ENCODE data around the gene DACT1. TPM values are rescaled to one million over a fixed set of nuclear protein-coding genes. Genes with fewer than 3 reads are reported as not detected.

The DACT1 gene
- total RNA-seq, 2 experiments from 2014 or later: 1.2 TPM

- Mint-ChIP-seq H3K9me3 (no peaks in the 10 kb centered on the region), H3K4me3 (no peak overlapping the region), H3K4me1 (no peaks in the 10 kb centered on the region), H3K27ac (no peak overlapping the region), H3K27me3 (peaks cover under 1% of the 10 kb centered on the region), H3K36me3 (ENCODE audit: low read depth) (no peaks in the 10 kb centered on the region)
- ChIA-PET POLR2A (no interaction called here), CTCF (no interaction called here)
- no peak for DNase-seq
Measured at GRCh38 chr14:58677996-58678395, 40.2 kb downstream of the DACT1 start.

GRCh38 chr14:58680698-58681097 lies 42.9 kb downstream of the DACT1 start:
- ChIA-PET CTCF (interaction anchor here (0.6 kb wide), 1 partner anchor 9 kb away, joined by 3 read pairs; no protein-coding TSS in a partner anchor), POLR2A (no interaction called here)
- DNase-seq: no peak
- Mint-ChIP-seq H3K9me3 (no peaks in the 10 kb centered on the region), H3K4me1 (no peaks in the 10 kb centered on the region), H3K27me3 (no peaks in the 10 kb centered on the region), H3K4me3 (no peak overlapping the region), H3K36me3 (ENCODE audit: low read depth) (no peaks in the 10 kb centered on the region), H3K27ac (no peak overlapping the region)

- H3K36me3 Mint-ChIP-seq (ENCODE audit: low read depth): no peaks in the 10 kb centered on the region
- H3K4me3 Mint-ChIP-seq: no peak overlapping the region
- ChIA-PET CTCF (no interaction called here), POLR2A (no interaction called here)
- no peaks in the 10 kb centered on the region for H3K9me3 Mint-ChIP-seq
- H3K27me3 Mint-ChIP-seq: no peaks in the 10 kb centered on the region
- no peak for DNase-seq
- no peak overlapping the region for H3K27ac Mint-ChIP-seq
- H3K4me1 Mint-ChIP-seq: no peaks in the 10 kb centered on the region
Measured at GRCh38 chr14:58687232-58687795, 49.6 kb downstream of the DACT1 start.

GRCh38 chr14:58690801-58691516 lies 53.2 kb downstream of the DACT1 start:
- Mint-ChIP-seq H3K36me3 (ENCODE audit: low read depth) (no peaks in the 10 kb centered on the region), H3K27me3 (no peaks in the 10 kb centered on the region), H3K4me1 (no peaks in the 10 kb centered on the region), H3K27ac (no peak overlapping the region), H3K4me3 (no peak overlapping the region), H3K9me3 (no peaks in the 10 kb centered on the region)
- ChIA-PET POLR2A (no interaction called here), CTCF (no interaction called here)
- no peak for DNase-seq

GRCh38 chr14:58693048-58693447 lies 55.3 kb downstream of the DACT1 start:
- Mint-ChIP-seq H3K4me3 (no peak overlapping the region), H3K27me3 (no peaks in the 10 kb centered on the region), H3K4me1 (no peaks in the 10 kb centered on the region), H3K27ac (no peak overlapping the region), H3K36me3 (ENCODE audit: low read depth) (no peaks in the 10 kb centered on the region), H3K9me3 (no peaks in the 10 kb centered on the region)
- DNase-seq: no peak
- ChIA-PET CTCF (interaction anchor here (1.5 kb wide), 1 partner anchor 30 kb away, joined by 3 read pairs; no protein-coding TSS in a partner anchor), POLR2A (no interaction called here)

- Mint-ChIP-seq H3K4me1 (no peaks in the 10 kb centered on the region), H3K36me3 (ENCODE audit: low read depth) (no peaks in the 10 kb centered on the region), H3K27me3 (no peaks in the 10 kb centered on the region), H3K27ac (no peak overlapping the region), H3K4me3 (no peak overlapping the region), H3K9me3 (no peaks in the 10 kb centered on the region)
- POLR2A ChIA-PET: no interaction called here
- CTCF ChIA-PET: no interaction called here
- no peak for DNase-seq
Measured at GRCh38 chr14:58695514-58695913, 57.8 kb downstream of the DACT1 start.

GRCh38 chr14:58697266-58697929 lies 59.6 kb downstream of the DACT1 start:
- DNase-seq: no peak
- Mint-ChIP-seq H3K27ac (no peak overlapping the region), H3K4me3 (no peak overlapping the region), H3K27me3 (no peaks in the 10 kb centered on the region), H3K9me3 (no peaks in the 10 kb centered on the region), H3K36me3 (ENCODE audit: low read depth) (no peaks in the 10 kb centered on the region), H3K4me1 (no peaks in the 10 kb centered on the region)
- ChIA-PET CTCF (interaction anchor here (0.7 kb wide), 1 partner anchor 370 kb away, joined by 3 read pairs; no protein-coding TSS in a partner anchor), POLR2A (no interaction called here)

Other genes starting within 250 kb of the DACT1 start
- not detected for gene TOMM20L, start 242.0 kb upstream of the DACT1 start, total RNA-seq
- gene TIMM9, start 210.4 kb upstream of the DACT1 start, total RNA-seq: 10 to 100 TPM; 36.2 to 45.1 TPM
- gene KIAA0586, start 210.2 kb upstream of the DACT1 start, total RNA-seq: 10 to 100 TPM; 29.7 to 31.4 TPM